Activated CD4-positive, alpha-beta T cell treated with anti-CD3 and anti-CD28 coated beads, Interleukin-2, amount 50 U/mL, for 24 hours (primary cell): ENCODE data around the gene ITIH4.
A peak's percentile ranks its signal among the peaks of the same experiment; 100 is the strongest.

Experiments used
- DNase-seq, 2 donors: peaks; one replicate each; pipeline ENCODE4 v3.0.0-alpha.2; 2020; ENCODE audit warnings: low read depth in 1 of 2, low spot score in 1 of 2

The ITIH4 gene

GRCh38 chr3:52771702-52772101, 58.8 kb downstream of the ITIH4 start:
- no peak for DNase-seq

- DNase-seq: no peak
Measured at GRCh38 chr3:52771334-52771681, 59.2 kb downstream of the ITIH4 start.

DNA sequence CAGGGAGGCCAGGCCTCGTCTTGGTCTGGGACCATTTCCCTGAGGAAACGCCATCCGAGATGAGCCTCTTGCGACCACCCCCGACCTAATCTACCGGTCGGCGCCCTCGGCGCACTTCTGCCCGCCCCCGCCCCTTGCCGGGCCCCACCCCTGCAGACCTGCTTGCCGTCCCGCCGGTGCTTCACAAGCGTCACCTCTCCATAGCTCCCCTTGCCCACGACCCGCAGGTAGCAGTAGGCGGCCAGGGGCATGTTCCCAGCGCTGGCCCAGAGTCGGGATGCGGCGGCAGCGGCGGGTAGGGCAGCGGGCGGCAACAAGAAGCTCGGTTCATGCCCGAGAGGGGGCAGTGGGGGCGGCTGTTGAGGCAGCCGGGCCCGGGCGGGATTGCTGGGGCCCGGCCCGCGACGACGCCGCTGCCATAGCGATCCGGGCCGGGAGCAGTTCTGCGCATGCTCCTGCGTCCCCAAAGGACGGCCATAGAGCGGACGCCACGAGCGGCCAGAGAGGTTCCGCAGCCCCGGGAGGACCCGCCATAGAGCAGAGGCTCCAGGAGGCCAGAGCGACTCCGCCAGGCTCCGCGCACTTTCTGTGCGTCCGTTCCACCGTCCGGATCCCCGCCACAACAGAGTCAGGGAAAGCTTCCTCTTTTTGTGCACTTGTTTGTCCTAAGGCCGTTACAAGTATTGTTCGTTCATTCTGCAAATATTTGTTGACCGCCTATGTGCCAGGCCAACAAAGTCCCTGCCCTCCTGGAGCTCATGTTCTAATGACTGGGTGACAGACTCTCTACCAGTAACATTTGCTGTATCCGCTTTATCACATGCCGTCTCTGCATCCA, 59.8 kb downstream of the ITIH4 start, which contains the start of gene NEK4:
TSS of gene NEK4 (minus strand) at position 445 of the 838 bp plus-strand sequence. CDS start at position 251, 194 bp downstream.
- DNase-seq: peak; percentile 62 to 85

- DNase-seq: no peak
Measured at GRCh38 chr3:52769786-52770455, 60.6 kb downstream of the ITIH4 start.

DNA sequence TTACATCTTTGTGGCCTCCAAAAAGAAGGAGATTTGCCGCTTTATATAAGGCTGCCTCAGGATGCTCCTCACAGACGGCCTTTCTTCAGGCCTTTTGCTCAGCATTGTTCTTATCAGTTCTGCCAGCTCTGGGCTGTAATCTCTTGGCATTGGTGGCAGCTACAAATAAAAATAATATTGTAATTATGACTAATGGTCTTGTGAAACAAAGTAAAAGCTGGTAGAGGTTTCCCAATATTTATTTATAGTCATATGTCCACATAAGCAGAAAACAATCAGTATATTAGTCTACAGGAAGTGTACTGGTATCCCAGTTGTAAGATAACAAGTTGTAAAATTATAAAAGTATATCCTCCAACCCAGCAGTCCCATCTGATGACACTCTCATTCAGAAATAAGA, 67.0 kb downstream of the ITIH4 start:
- DNase-seq: no peak
